ENCODE measurements around the gene INO80. TPM values are rescaled to one million over a fixed set of nuclear protein-coding genes. Genes with fewer than 3 reads are reported as not detected.

Gene INO80
- polyA plus RNA-seq, 1 experiment: 5.2 TPM

DNA sequence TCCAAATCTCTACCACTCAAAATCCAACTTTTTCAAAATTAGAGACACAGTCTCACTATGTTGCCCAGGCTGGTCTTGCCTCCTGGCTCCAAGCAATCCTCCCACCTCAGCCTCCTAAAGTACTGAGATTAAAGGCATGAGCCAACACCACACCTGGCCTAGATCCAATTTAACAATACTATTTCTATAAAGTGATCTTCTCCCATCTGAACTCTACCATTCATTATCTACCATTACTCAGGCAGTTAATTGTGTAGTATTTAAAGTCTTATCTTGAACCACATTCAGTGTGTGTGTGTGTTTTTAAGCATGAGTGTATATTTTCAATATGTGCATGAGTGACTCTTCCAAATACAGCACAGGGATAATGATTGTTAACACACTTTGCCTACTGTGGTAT, 77.0 kb downstream of the INO80 start:
- ChIA-PET POLR2A (no interaction called here), CTCF (interaction anchor here (1.8 kb wide), 1 partner anchor 97 kb away, joined by 5 read pairs; no protein-coding TSS in a partner anchor)
- DNase-seq (ENCODE audit: low read depth): no peak
- no peak for TF ChIP-seq CTCF (IDR thresholded peaks at IDR 0.05; ENCODE audit: insufficient read depth, low read depth, low read length)
- Histone ChIP-seq H3K27me3 (ENCODE audit: control insufficient read depth, insufficient read depth, low read length) (no peaks in the 10 kb centered on the region), H3K4me3 (ENCODE audit: low read depth, low read length) (no peak overlapping the region), H3K36me3 (ENCODE audit: control insufficient read depth, insufficient read depth, low read length) (peaks cover 3% of the 10 kb centered on the region; the same call in 1 of the 2 replicates)

- no peaks in the 10 kb centered on the region for H3K36me3 ChIP-seq (ENCODE audit: control insufficient read depth, insufficient read depth, low read length)
- ChIA-PET POLR2A (no interaction called here), CTCF (interaction anchor here (0.7 to 1.4 kb wide), 4 partner anchors 9 to 91 kb away, joined by 3 to 4 read pairs (median 3); no protein-coding TSS in a partner anchor)
Measured at GRCh38 chr15:41032079-41032328, 84.1 kb downstream of the INO80 start.

GRCh38 chr15:41031232-41032078, 84.6 kb downstream of the INO80 start:
- no peak for TF ChIP-seq CTCF (IDR thresholded peaks at IDR 0.05; ENCODE audit: insufficient read depth, low read depth, low read length)
- CTCF ChIA-PET: interaction anchor here (1.0 to 1.4 kb wide), 3 partner anchors 8 to 90 kb away, joined by 3 to 4 read pairs (median 3); no protein-coding TSS in a partner anchor
- Histone ChIP-seq H3K27me3 (ENCODE audit: control insufficient read depth, insufficient read depth, low read length) (no peaks in the 10 kb centered on the region), H3K36me3 (ENCODE audit: control insufficient read depth, insufficient read depth, low read length) (no peaks in the 10 kb centered on the region), H3K4me3 (ENCODE audit: low read depth, low read length) (no peak overlapping the region)
- POLR2A ChIA-PET: interaction anchor here (0.7 kb wide), 1 partner anchor 91 kb away, joined by 3 read pairs; no protein-coding TSS in a partner anchor
- no peak for DNase-seq (ENCODE audit: low read depth)

More at GRCh38 chr15:41032079-41032328, 84.1 kb downstream of the INO80 start:
- H3K27me3 ChIP-seq (ENCODE audit: control insufficient read depth, insufficient read depth, low read length): no peaks in the 10 kb centered on the region
- DNase-seq (ENCODE audit: low read depth): no peak
- no peak overlapping the region for H3K4me3 ChIP-seq (ENCODE audit: low read depth, low read length)
- no peak for TF ChIP-seq CTCF (IDR thresholded peaks at IDR 0.05; ENCODE audit: insufficient read depth, low read depth, low read length)

GRCh38 chr15:41028853-41029252, 87.2 kb downstream of the INO80 start:
- TF ChIP-seq CTCF (IDR thresholded peaks at IDR 0.05; ENCODE audit: insufficient read depth, low read depth, low read length): no peak
- H3K36me3 ChIP-seq (ENCODE audit: control insufficient read depth, insufficient read depth, low read length): no peaks in the 10 kb centered on the region
- ChIA-PET POLR2A (no interaction called here), CTCF (interaction anchor here (0.6 to 1.5 kb wide), 2 partner anchors 123 to 171 kb away, joined by 3 to 5 read pairs; no protein-coding TSS in a partner anchor)
- DNase-seq (ENCODE audit: low read depth): no peak
- H3K4me3 ChIP-seq (ENCODE audit: low read depth, low read length): no peak overlapping the region
- H3K27me3 ChIP-seq (ENCODE audit: control insufficient read depth, insufficient read depth, low read length): no peaks in the 10 kb centered on the region

GRCh38 chr15:41025393-41025792, 90.7 kb downstream of the INO80 start:
- ChIA-PET CTCF (interaction anchor here (0.8 to 14.5 kb wide), 10 partner anchors 10 to 167 kb away, joined by 3 to 309 read pairs (median 6); partner anchors contain the start of gene VPS18), POLR2A (interaction anchor here (0.6 to 1.3 kb wide), 3 partner anchors 9 to 72 kb away, joined by 3 to 6 read pairs (median 4); partner anchors contain the start of gene CHAC1)
- no peak overlapping the region for H3K4me3 ChIP-seq (ENCODE audit: low read depth, low read length)
- DNase-seq (ENCODE audit: low read depth): no peak
- H3K27me3 ChIP-seq (ENCODE audit: control insufficient read depth, insufficient read depth, low read length): no peaks in the 10 kb centered on the region
- no peak for TF ChIP-seq CTCF (IDR thresholded peaks at IDR 0.05; ENCODE audit: insufficient read depth, low read depth, low read length)
- H3K36me3 ChIP-seq (ENCODE audit: control insufficient read depth, insufficient read depth, low read length): 0 out of 2 replicates have a peak, but pooled peaks cover 1% of the 10 kb centered on the region

Measured in BJ (cell line).